ENCODE data around the gene DYSF.

DNA sequence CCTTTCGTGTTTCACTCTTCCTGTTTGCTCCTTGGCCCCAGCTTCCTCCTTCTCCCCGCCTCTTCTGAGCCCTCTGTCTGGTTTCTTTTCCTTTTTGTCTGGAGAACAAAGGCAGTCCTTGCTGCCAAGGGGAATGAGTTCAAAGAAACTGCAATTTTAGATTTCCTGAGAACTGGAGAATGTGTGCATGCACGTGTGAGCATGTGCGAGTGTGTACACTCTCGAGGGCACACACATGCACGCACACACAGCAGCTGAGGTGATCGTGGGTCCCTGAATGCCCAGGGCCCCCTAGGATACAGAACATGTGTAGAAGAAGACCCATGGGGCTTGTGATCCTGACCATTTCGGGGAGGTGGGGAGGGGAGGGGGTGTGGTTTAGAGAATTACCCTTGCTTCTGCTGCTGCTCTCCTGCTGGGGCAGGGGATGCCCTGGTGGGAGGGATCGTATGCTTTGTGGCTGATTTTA is 151.8 kb downstream of the DYSF start:
- TF ChIP-seq ZFP3 (tag by site-specific recombination; IDR thresholded peaks at IDR 0.05; ENCODE audit: low read depth) = no peak
- TF ChIP-seq, protein P1, sequence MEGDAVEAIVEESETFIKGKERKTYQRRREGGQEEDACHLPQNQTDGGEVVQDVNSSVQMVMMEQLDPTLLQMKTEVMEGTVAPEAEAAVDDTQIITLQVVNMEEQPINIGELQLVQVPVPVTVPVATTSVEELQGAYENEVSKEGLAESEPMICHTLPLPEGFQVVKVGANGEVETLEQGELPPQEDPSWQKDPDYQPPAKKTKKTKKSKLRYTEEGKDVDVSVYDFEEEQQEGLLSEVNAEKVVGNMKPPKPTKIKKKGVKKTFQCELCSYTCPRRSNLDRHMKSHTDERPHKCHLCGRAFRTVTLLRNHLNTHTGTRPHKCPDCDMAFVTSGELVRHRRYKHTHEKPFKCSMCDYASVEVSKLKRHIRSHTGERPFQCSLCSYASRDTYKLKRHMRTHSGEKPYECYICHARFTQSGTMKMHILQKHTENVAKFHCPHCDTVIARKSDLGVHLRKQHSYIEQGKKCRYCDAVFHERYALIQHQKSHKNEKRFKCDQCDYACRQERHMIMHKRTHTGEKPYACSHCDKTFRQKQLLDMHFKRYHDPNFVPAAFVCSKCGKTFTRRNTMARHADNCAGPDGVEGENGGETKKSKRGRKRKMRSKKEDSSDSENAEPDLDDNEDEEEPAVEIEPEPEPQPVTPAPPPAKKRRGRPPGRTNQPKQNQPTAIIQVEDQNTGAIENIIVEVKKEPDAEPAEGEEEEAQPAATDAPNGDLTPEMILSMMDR (tag by site-specific recombination; IDR thresholded peaks at IDR 0.05) = no peak

Data from HEK293 (cell line).